CD4-positive, alpha-beta T cell (primary cell): ENCODE results near the gene SAMD8. TPM values are rescaled to one million over a fixed set of nuclear protein-coding genes. Genes with fewer than 3 reads are reported as not detected.
"Not testable (repeated sequence)": the region's sequence is repeated elsewhere in the genome, so short reads cannot be mapped to it uniquely, and the experiment has no call there.

Experiments used
- ATAC-seq: fragments of 200-7000 bp; cut with Tn5 transposase; one replicate; pipeline ENCODE4 v1.10.0; 2022; ENCODE audit warnings: mild to moderate bottlenecking; ENCODE audit not compliant: poor library complexity
- CTCF ChIA-PET: fragments of 350-600 bp; sonication (Branson Sonifier 250); formaldehyde crosslinking; loops from one replicate; lab custom pipeline; 2021; ENCODE audit warnings: antibody characterized with exemption, inconsistent platforms; lab: Charles Lee
- POLR2A ChIA-PET: fragments of 350-600 bp; sonication (Branson Sonifier 250); formaldehyde crosslinking; loops from one replicate; lab custom pipeline; 2021; ENCODE audit warnings: antibody characterized with exemption, inconsistent platforms; lab: Charles Lee
- DNase-seq, 14 experiments: peaks; one replicate each; pipeline ENCODE4 v3.0.0-alpha.2; 2013 to 2020; ENCODE audit warnings: mixed read lengths in 2 of 14
- H3K27ac ChIP-seq, 2 donors: one replicate each; pipeline versions ENCODE4 v1.5.1 to v1.7.0; 2013; ENCODE audit warnings: low read length in 2 of 2, low read depth in 1 of 2, mild to moderate bottlenecking in 1 of 2
- H3K27me3 ChIP-seq, 2 experiments: 1 replicate in 1 of 2; 2 replicates in 1 of 2; pipeline versions ENCODE4 v1.6.1 to v1.7.0; 2013; ENCODE audit warnings: low read length in 2 of 2, control low read depth in 1 of 2, mild to moderate bottlenecking in 1 of 2, moderate library complexity in 1 of 2; ENCODE audit not compliant: insufficient read depth in 2 of 2, control insufficient read depth in 1 of 2
- H3K36me3 ChIP-seq: one replicate; pipeline ENCODE4 v1.6.1; 2013; ENCODE audit warnings: low read length, control low read depth; ENCODE audit not compliant: insufficient read depth
- H3K4me1 ChIP-seq: one replicate; pipeline ENCODE4 v1.6.1; 2013; ENCODE audit warnings: low read length, control low read depth; ENCODE audit not compliant: insufficient read depth
- H3K4me3 ChIP-seq: one replicate; pipeline ENCODE4 v1.5.1; 2013; ENCODE audit warnings: mild to moderate bottlenecking, low read length, moderate library complexity
- H3K9me3 ChIP-seq, 2 experiments: 1 replicate in 1 of 2; 2 replicates in 1 of 2; pipeline versions ENCODE4 v1.6.1 to v1.7.0; 2013; ENCODE audit warnings: low read length in 2 of 2, mild to moderate bottlenecking in 2 of 2, control low read depth in 1 of 2, moderate library complexity in 1 of 2; ENCODE audit not compliant: control insufficient read depth in 1 of 2, insufficient read depth in 1 of 2
- H3K27ac Mint-ChIP-seq: one replicate; pipeline ENCODE4 v1.8.0; 2020; ENCODE audit warnings: mixed read lengths
- H3K27me3 Mint-ChIP-seq: one replicate; pipeline ENCODE4 v1.8.0; 2021; ENCODE audit warnings: mixed read lengths
- H3K36me3 Mint-ChIP-seq: one replicate; pipeline ENCODE4 v1.8.0; 2021; ENCODE audit warnings: low read depth, mixed read lengths
- H3K4me1 Mint-ChIP-seq: one replicate; pipeline ENCODE4 v1.8.0; 2021; ENCODE audit warnings: low read depth, mixed read lengths
- H3K4me3 Mint-ChIP-seq: one replicate; pipeline ENCODE4 v1.8.0; 2020; ENCODE audit warnings: mild to moderate bottlenecking, mixed read lengths
- H3K9me3 Mint-ChIP-seq: one replicate; pipeline ENCODE4 v1.8.0; 2020; ENCODE audit warnings: mixed read lengths
- intact Hi-C, 2 experiments: fragments of 100-400 bp; cut with DNase I in 1 of 2; cut with micrococcal nuclease in 1 of 2; formaldehyde crosslinking; loops; one replicate each; pipeline versions ENCODE4 v1.15.1 to v1.9.0; 2023 to 2025; cut with DNase I, micrococcal nuclease
- total RNA-seq, 174 experiments: library from RNA in 2 of 174; stranded (reverse) in 2 of 174; gene quantifications; one replicate each; pipeline ENCODE4 v1.2.3 and lab custom pipeline; 2021 to 2026
- TF ChIP-seq, protein P1 (sequence below): fragments of 200-600 bp; IDR thresholded peaks from one replicate; pipeline ENCODE4 v1.8.0; 2022; ENCODE audit warnings: antibody characterized with exemption, mild to moderate bottlenecking

Gene SAMD8
- total RNA-seq, 2 experiments from 2014 or later: 34.1 to 37.4 TPM

DNA sequence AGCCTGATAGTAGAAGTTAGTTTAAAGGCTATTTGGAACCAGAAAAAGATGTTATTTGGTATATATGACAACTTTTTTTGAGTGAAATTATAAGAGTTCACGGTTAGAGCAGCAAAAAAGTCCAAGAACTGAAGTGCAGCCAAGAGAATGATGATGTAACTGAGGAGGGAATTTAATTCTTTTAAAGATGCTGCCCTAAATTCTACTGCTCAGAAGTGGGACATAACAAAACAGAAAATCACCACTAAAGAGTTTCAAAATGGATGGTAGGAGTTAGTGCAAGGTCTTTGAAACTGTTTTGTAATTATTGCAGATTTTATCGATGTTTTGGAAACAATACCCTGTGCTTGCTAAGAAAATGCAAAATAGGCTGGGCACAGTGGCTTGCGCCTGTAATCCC, 6.5 kb downstream of the SAMD8 start:
- no peaks in the 10 kb centered on the region for H3K36me3 Mint-ChIP-seq
- H3K27me3 Mint-ChIP-seq: no peaks in the 10 kb centered on the region
- ATAC-seq (no peak), DNase-seq (no peak)
- intact Hi-C loops: loop anchor here in 1 of 2 experiments (10.0 kb wide), 1 partner anchor 1373 kb away; the partner anchor contains the start of gene SEC24C
- H3K9me3 Mint-ChIP-seq: no peaks in the 10 kb centered on the region
- H3K4me3 Mint-ChIP-seq: no peak overlapping the region
- no peak overlapping the region for H3K27ac ChIP-seq
- ChIA-PET CTCF (interaction anchor here (1.0 kb wide), 1 partner anchor 118 kb away, joined by 3 read pairs; the partner anchor contains the start of gene COMTD1), POLR2A (no interaction called here)
- H3K9me3 ChIP-seq: no peaks in the 10 kb centered on the region
- peaks cover 49% of the 10 kb centered on the region for H3K4me1 Mint-ChIP-seq
- H3K4me1 ChIP-seq: peaks cover 5% of the 10 kb centered on the region
- H3K27ac Mint-ChIP-seq: no peak overlapping the region
- H3K27me3 ChIP-seq: no peaks in the 10 kb centered on the region
- peaks cover 4% of the 10 kb centered on the region for H3K36me3 ChIP-seq
- TF ChIP-seq, protein P1, sequence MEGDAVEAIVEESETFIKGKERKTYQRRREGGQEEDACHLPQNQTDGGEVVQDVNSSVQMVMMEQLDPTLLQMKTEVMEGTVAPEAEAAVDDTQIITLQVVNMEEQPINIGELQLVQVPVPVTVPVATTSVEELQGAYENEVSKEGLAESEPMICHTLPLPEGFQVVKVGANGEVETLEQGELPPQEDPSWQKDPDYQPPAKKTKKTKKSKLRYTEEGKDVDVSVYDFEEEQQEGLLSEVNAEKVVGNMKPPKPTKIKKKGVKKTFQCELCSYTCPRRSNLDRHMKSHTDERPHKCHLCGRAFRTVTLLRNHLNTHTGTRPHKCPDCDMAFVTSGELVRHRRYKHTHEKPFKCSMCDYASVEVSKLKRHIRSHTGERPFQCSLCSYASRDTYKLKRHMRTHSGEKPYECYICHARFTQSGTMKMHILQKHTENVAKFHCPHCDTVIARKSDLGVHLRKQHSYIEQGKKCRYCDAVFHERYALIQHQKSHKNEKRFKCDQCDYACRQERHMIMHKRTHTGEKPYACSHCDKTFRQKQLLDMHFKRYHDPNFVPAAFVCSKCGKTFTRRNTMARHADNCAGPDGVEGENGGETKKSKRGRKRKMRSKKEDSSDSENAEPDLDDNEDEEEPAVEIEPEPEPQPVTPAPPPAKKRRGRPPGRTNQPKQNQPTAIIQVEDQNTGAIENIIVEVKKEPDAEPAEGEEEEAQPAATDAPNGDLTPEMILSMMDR: no peak
- no peak overlapping the region for H3K4me3 ChIP-seq

DNA sequence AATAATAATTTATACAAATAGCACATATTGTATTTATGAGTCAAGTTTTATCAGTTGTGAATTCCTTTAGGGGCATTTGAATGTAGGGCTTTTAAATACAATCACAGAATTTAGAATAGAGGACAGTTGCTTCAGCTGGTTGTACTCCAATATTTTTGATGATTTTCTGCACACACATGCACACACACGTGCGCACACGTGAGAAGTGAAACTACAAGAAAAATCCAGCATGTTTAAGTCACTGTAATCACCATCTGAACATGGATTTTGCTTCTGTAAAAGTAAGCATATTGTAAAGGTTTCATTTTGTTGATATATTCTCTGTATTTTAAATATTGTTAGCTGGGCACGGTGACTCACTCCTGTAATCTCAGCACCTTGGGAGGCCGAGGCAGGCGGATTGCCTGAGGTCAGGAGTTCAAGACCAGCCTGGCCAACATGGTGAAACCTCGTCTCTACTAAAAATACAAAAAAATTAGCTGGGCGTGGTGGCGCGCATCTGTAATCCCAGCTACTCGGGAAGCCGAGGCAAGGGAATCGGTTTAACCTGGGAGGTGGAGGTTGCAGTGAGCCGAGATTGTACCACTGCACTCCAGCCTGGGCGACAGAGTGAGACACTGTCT, 8.1 kb downstream of the SAMD8 start:
- H3K27me3 Mint-ChIP-seq, H3K4me1 ChIP-seq, H3K27me3 ChIP-seq, H3K27ac Mint-ChIP-seq, H3K4me3 ChIP-seq, ATAC-seq, H3K4me3 Mint-ChIP-seq, DNase-seq, H3K27ac ChIP-seq, H3K9me3 Mint-ChIP-seq, POLR2A ChIA-PET, H3K9me3 ChIP-seq: not testable (repeated sequence)
- peaks cover 14% of the 10 kb centered on the region for H3K36me3 Mint-ChIP-seq
- peaks cover 12% of the 10 kb centered on the region for H3K36me3 ChIP-seq
- intact Hi-C loops: loop anchor here in 1 of 2 experiments (10.0 kb wide), 1 partner anchor 1375 kb away; the partner anchor contains the start of gene SEC24C
- CTCF ChIA-PET: interaction anchor here (1.5 kb wide), 1 partner anchor 69 kb away, joined by 3 read pairs; no protein-coding TSS in a partner anchor
- peaks cover 51% of the 10 kb centered on the region for H3K4me1 Mint-ChIP-seq

DNA sequence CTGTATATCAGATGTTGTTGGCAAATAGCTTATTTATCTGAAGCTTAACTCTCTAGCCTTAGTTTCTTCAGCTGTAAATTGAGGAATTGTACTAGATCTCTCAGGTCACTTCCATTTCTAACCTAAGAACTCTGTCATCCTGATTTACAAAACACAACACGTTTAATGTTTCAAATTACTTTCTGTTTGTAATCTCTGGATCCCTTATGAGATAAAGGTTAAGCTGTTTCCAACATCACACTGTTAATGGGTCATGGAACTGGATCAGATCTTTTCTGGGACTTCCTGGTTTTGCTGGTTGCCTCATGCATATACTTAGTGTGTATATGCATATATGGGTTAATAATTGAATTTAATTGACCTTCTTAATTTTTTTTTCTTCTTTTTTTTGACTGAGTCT, 9.9 kb downstream of the SAMD8 start:
- DNase-seq (no peak), ATAC-seq (no peak)
- Mint-ChIP-seq H3K36me3 (peaks cover 26% of the 10 kb centered on the region), H3K4me1 (peaks cover 51% of the 10 kb centered on the region), H3K27ac (no peak overlapping the region), H3K27me3 (no peaks in the 10 kb centered on the region), H3K4me3 (no peak overlapping the region), H3K9me3 (no peaks in the 10 kb centered on the region)
- H3K27ac ChIP-seq: no peak overlapping the region
- ChIA-PET POLR2A (interaction anchor here (0.7 to 1.2 kb wide), 2 partner anchors 10 to 89 kb away, joined by 3 to 4 read pairs; partner anchors contain the start of gene SAMD8), CTCF (no interaction called here)
- H3K4me3 ChIP-seq: no peak overlapping the region
- peaks cover 17% of the 10 kb centered on the region for H3K4me1 ChIP-seq
- TF ChIP-seq, protein P1: no peak
- peaks cover 21% of the 10 kb centered on the region for H3K36me3 ChIP-seq
- no peaks in the 10 kb centered on the region for H3K27me3 ChIP-seq
- intact Hi-C loops: no loop called here
- H3K9me3 ChIP-seq: no peaks in the 10 kb centered on the region
